HG02678 (cell line): ENCODE results near the gene CDK2.
A peak's percentile ranks its signal among the peaks of the same experiment; 100 is the strongest.
"Not testable (repeated sequence)": the region's sequence is repeated elsewhere in the genome, so short reads cannot be mapped to it uniquely, and the experiment has no call there.

Source experiments
- ATAC-seq: cut with Tn5 transposase; IDR thresholded peaks from one replicate; pipeline ENCODE4 v1.9.1; 2021; ENCODE audit warnings: mild to moderate bottlenecking, moderate library complexity; ENCODE audit not compliant: unreplicated experiment

The CDK2 gene

DNA sequence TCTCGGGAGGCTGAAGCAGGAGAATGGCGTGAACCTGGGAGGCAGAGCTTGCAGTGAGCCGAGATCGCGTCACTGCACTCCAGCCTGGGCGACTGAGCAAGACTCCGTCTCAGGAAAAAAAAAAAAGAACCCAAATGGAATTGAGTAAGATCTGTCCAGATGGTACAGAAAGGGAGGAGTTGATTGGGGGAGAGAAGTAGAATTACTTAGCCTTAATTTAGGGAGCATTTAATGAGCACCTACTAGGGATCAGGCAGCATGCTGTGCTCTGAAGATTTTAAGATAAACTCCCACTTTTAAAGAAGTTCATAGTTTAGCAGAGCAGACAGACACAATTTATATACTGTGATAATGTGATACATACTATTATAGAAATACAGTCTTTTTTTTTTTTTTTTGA, 11.8 kb downstream of the CDK2 start:
- no peak for ATAC-seq

DNA sequence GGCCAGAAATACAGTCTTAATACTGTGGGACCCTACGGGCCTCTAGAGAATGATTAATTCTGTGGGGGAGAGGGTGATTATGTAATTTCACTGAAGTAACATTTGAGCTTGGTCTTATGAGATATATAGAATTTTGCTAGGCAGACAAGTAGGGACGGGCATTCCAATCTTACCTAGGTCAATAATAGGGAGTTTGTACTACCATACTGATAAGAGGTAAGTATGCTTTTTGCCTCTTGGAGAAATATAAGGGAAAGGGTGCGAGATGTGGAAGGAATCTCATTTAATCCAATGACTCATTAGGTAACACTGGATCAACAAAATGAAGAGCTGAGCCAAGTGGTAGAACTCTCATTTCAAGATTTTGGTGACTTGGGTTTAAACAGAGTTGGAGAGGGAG, 12.4 kb downstream of the CDK2 start:
- ATAC-seq, result no peak

DNA sequence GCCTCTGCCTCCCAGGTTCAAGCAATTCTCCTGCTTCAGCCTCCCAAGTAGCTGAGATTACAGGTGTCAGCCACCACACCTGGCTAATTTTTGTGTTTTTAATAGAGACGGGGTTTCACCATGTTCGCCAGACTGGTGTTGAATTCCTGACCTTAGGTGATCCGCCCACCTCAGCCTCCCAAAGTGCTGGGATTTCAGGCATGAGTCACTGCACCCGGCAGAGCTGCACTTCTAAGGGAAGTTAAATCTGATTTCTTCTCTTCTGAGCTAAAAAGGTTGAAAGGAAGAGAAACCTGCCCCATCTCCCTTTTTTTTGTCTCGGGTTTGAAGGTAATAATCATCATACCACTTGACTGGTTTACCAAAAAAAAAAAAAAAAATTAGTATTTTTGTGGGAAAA, 15.3 kb downstream of the CDK2 start:
- ATAC-seq, result not testable (repeated sequence)

DNA sequence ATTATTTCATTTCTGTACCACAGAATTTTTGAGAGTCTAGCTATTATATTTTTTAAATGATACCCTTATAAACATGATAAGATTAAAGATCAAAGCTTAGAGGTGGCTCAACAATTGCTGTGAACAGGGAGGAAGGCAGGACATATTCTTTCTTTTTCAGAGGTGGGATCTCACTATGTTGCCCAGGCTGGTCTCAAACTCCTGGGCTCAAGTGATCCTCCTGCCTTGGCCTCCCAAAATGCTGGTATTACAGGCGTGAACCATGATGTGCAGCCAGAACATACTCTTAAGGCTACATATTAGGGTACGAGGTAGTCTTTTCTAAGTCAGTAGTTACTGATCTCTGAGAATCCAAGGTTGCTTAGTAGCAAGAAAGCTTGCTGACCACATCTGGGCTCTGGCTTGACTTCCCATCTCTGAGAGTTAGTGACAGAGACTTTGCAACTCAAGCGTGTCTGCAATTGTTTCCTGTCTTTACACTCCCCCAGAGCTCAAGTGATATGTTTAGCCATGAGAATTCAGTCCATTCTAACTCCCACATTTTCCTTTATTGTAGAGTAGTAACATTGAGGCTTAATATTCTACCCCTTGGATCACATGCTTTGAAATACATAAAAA, 15.8 kb downstream of the CDK2 start:
- ATAC-seq, result peak; percentile 66

DNA sequence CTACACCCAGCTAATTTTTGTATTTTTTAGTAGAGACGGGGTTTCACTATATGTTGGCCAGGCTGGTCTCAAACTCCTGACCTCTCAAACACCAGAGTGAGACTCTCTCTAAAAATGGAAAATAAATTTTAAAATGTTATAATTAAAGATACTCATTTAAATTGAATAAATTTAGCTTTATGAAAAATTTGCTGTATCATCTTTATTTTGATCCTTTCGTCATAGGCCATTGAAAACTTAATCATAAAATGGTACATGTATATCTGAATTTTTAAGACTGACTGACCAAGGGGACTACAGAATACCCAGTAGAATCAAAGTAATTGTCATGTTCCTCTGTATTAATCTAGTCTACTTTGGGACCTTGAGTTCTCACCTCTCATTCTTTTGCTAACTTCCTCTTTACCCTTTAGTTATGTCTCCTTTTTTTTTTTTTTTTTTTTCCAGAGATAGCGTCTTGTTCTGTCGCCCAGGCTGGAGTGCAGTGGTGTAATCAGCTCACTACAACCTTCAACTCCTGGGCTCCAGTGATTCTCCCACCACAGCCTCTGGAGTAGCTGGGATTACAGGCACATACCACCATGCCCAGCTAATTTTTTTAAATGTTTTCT, 16.7 kb downstream of the CDK2 start:
- no peak for ATAC-seq

DNA sequence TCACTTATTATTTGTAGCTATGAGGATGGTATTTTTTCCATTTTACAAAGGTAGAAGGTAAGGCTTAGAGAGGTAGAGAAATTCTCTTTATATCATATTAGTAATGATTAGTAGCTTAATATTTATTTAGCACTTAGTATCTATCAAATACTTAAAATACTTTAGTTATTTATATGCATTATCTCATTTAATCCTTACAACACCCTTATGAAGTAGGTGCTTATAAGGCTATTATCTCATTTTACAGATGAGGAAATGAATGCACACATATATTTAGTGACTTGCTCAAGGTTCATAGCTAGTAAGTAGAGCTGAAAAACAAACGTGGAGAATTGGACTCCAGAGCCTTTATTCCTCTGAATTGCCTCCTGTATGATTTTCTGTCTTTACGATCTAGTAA, 18.2 kb downstream of the CDK2 start:
- ATAC-seq, result no peak

DNA sequence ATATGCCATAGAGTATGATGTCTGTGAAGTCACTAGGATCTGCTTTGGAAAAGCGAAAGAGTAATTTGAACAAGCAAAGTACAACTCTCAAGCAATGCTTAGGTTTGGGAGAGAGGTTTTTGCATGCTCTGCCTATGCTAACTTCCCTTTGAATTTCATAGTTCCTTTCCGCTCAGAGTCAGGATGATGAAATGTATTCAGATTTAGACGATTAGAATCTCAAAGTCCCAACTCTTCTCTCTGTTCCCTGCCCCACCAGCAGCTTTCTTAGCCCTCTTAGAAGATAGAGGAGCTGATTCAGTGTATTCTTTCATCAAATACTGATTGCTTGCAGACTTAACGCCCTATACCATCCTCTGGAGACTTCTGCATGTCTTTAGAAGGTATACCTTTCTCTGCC, 18.7 kb downstream of the CDK2 start:
- ATAC-seq, result no peak

DNA sequence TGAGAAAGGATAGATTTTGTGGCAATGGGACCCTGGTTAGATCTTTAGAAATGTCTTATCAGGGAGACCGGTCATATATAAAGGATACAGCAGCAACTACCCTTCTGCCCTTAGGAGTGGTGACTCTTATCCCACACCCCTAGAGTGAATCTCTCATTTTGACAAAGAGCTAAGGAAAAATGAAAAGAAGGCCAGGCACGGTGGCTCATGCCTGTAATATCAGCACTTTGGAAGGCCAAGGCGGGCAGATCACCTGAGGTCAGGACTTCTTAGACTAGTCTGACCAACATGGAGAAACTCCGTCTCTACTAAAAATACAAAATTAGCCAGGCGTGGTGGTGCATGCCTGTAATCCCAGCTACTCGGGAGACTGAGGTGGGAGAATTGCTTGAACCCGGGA, 19.3 kb downstream of the CDK2 start:
- not testable (repeated sequence) for ATAC-seq

DNA sequence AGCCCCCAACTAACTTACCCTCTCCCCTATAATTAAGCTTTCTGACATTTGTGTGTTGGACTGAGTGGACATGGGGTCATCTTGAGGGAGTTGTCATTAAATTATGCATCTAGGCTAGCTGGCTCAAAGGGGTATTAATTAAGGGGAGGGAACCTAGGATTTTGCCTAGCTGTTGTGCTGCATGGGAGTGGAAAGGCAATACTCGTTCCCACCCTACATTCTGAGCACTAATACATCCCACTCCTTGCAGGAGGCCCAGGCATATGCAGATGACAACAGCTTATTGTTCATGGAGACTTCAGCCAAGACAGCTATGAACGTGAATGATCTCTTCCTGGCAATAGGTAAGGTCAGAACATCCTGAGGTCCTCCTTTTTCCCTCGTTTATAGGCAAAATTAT, 24.5 kb downstream of the CDK2 start:
- ATAC-seq, result no peak

DNA sequence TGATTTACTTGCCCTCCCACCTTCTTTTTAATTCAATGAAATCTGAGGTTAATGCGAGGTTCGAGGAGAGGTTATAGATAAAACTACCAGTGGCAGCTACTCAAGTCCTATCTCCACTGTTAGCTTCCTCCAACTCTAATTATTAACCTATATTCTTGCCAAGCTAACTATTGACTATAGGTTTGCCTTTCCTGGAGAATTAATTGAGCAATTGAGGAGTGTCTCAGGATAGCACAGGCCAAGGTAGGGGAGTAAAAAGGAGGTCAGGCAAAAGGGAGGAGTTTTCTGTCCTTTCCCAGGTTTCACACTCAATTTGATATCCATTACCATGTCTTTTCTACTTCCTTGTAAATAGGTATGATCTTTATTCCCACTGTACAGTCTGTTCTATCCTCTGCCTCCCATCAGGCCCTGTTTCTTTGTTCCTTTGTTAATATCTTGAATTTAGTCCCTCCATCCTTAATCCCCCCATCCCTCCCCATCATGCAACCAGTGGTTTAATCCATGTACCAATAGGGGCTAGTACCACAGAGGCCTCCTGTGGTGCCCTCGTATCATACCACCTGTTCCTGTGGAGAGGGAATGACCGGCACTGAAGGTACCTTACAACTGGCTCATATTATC, 26.7 kb downstream of the CDK2 start:
- ATAC-seq, result no peak

DNA sequence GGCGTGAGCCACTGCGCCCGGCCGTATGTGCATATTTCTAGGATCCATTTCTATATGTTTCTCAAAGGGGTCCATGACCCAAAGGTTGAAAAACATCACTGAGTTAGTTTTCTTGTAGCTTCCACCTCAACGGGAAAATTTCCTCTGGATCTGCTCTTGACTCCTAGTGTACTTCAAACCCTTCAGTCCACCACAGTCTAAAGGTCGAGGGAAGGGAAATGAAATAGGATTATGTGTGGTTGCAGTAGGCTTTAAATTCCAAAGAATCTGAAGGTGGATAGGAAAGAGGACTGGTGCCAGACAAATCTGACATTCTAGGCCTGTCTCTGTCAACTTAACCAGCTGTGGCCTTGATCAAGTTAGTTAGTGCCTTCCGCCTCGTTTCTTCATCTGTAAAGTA, 28.7 kb downstream of the CDK2 start:
- no peak for ATAC-seq

DNA sequence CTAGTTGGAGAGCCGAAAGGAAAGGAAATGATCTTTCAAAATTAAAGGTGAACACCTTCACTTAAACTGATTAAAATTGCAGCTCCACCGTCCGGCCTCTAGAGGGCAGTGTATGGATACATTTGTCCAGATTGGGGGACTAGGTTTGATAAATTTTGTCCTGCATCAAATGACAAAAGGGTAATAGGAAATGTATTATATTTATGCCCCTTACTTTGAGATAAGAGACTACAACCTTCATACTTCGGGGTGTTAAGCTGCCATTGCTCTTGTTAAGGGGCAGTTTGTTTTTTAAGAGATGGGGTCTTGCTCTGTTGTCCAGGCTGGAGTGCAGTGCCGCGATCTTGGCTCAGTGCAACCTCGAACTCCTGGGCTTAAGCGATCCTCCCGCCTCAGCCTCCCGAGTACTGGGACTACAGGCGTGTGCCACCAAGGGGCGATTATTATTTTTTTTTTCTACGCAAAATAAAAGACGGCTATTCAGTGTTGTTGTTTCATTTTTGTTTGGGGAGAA, 29.6 kb downstream of the CDK2 start:
- ATAC-seq, result no peak

DNA sequence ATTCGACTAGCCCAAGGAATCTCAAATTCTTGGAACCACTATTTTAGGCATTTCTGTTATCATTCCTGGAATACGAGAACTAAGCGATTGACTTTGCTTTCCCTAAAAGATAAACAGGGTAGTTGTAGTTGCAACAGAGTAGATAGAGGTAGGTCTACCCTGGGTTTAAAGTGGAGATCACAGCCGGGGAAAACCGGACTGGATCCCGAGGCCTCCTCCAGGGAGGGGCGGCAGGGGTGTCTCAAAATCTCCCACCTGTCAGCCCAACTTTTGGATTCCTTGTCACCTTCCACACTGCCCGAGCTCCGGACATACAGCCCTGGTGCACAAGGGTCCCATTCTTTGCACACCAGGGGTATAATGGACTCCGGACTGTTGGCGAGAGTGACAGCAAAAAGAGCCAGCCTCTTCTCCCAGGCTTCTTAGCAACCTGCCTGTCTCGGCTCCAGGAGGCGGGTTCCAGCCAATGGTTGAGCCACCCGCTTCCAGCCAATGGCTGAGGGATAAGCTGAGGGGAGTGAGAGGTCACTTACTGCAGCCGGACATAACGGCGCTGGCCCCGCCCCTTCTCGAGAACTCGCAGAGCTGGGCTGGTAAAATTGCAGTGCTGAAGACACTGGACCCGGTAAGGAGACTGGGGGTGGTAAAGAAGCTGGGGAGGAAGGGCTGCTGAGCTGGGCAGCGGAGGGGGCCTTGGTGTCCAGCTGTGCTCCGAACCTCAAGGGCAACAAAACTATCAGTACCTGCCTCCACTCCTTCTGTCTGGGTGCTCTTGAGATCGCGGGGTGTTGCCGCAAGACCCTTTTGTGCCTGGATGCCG, 30.3 kb downstream of the CDK2 start, which contains the start of gene SUOX:
Gene SUOX, plus strand, starts transcription at position 562 of the 820 bp plus-strand sequence. CDS start 4,946 bp downstream, outside the sequence.
- ATAC-seq, result peak; percentile 100

DNA sequence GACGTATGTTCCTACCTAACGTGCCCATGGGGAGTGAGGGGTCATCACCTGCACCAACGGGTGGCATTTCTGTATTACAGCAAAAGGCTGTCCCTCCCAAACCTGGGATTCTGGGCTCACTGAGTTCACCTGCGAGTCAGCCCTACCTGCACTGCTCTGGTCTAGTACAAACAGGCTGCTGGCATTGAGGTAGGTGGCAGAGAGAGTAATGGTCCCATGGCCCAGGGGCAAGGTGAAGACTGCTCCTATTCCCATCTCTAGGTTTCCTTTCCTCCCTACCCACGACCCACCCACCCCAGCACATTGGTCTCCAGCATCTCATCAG, 30.9 kb downstream of the CDK2 start:
- ATAC-seq, result peak; percentile 1

DNA sequence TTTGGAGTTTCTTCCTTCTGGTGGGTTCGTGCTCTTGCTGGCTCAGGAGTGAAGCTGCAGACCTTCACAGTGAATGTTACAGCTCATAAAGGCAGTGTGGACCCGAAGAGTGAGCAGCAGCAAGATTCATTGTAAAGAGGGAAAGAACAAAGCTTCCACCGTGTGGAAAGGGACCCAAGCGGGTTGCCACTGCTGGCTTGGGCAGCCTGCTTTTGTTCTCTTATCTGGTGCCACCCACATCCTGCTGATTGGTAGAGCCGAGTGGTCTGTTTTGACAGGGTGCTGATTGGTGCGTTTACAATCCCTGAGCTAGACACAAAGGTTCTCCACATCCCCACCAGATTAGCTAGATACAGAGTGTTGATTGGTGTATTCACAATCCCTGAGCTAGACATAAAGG, 32.9 kb downstream of the CDK2 start:
- ATAC-seq, result not testable (repeated sequence)

DNA sequence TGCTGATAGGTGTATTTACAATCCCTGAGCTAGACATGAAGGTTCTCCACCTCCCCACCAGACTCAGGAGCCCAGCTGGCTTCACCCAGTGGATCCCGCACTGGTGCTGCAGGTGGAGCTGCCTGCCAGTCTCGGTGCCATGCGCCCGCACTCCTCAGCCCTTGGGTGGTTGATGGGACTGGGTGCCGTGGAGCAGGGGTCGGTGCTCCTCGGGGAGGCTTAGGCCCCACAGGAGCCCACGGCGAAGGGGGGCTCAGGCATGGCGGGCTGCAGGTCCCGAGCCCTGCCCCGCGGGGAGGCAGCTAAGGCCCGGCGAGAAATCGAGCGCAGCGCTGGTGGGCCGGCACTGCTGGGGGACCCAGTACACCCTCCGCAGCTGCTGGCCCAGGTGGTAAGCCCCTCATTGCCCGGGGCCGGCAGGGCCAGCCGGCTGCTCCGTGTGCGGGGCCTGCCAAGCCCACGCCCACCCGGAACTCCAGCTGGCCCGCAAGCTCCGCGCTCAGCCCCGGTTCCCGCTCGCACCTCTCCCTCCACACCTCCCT, 33.4 kb downstream of the CDK2 start:
- not testable (repeated sequence) for ATAC-seq

DNA sequence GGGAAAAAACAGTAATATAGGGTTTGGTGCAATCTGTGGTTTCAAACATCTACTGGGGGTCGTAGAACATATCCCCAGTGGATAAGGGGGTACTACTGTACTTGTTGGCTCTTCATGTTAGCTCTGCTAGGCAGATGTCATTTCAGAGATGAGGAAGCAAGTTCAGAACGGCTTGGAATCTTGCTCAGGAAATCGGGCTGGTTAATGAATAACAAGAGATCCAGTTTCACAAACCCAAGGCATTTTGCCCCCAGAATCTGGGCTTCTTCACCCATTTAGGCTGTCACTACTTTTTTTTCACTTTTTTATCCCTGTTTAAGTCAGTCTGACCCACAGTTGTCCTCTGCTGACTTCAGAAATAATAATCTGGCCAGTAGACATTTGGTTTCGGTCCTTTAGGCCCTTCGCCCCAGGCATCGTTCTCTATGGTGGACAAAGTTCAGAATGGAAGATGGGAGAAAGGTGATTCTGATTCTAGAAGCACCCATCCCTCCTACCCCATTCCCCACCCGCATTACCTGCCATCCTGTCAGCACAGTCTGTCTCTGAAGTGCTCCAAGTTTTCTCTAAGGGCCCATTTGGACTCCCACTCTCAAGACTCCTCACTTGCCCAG, 35.0 kb downstream of the CDK2 start:
- no peak for ATAC-seq

DNA sequence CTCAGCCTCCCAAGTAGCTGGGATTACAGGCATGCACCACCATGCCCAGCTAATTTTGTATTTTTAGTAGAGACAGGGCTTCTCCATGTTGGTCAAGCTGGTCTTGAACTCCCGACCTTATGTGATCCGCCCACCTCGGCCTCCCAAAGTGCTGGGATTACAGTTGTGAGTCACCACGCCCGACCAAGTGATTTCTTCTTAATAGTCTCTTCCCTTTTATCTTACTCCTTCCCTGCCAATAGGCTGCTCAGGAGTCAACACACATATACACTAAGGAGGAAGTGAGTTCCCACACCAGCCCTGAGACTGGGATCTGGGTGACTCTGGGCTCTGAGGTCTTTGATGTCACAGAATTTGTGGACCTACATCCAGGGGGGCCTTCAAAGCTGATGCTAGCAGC, 36.7 kb downstream of the CDK2 start:
- not testable (repeated sequence) for ATAC-seq

DNA sequence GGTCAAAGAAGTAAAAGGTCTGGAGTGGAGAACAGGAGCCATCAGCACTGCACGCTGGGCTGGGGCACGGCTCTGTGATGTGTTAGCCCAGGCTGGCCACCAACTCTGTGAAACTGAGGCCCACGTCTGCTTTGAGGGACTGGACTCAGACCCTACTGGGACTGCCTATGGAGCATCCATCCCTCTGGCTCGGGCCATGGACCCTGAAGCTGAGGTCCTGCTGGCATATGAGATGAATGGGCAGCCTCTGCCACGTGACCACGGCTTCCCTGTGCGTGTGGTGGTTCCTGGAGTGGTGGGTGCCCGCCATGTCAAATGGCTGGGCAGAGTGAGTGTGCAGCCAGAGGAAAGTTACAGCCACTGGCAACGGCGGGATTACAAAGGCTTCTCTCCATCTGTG, 37.6 kb downstream of the CDK2 start:
- no peak for ATAC-seq
